IMR-90 (cell line): ENCODE data around the gene LIPE. TPM values are rescaled to one million over a fixed set of nuclear protein-coding genes. Genes with fewer than 3 reads are reported as not detected.

Experiments used
- ATAC-seq: fragments of 200-7000 bp; cut with Tn5 transposase; 2 replicates; pipeline ENCODE4 v1.9.1; 2020; ENCODE audit warnings: low read depth, mild to moderate bottlenecking, moderate library complexity
- BruUV-seq: library from RNA; stranded (reverse); fragments of 400-500 nt; replicated peaks from 2 replicates; lab custom pipeline; 2021; lab: Mats Ljungman, UMichigan
- CTCF ChIA-PET: fragments of 300-600 bp; formaldehyde crosslinking; extraction: SDS; loops from one replicate; lab custom pipeline; 2021; ENCODE audit warnings: antibody characterized with exemption; lab: Yijun Ruan, JAX
- POLR2A ChIA-PET: fragments of 300-600 bp; sonication (Branson Sonifier 250); formaldehyde crosslinking; loops from one replicate; lab custom pipeline; 2022; ENCODE audit warnings: antibody characterized with exemption; ENCODE audit not compliant: unreplicated experiment; lab: Charles Lee
- DNase-seq: peaks from one replicate; pipeline ENCODE4 v3.0.0; 2013
- H2AFZ ChIP-seq: replicated peaks from 2 replicates; pipeline ENCODE3; 2013; ENCODE audit warnings: low read length, mild to moderate bottlenecking; ENCODE audit not compliant: poor library complexity
- H2AK5ac ChIP-seq: 2 replicates; pipeline ENCODE4 v1.6.1; 2013; ENCODE audit warnings: low read depth, low read length, inconsistent platforms
- H2AK9ac ChIP-seq: replicated peaks from 2 replicates; pipeline ENCODE3; 2013; ENCODE audit warnings: mild to moderate bottlenecking, low read depth, low read length, moderate library complexity; ENCODE audit not compliant: poor library complexity
- H2BK120ac ChIP-seq: 2 replicates; pipeline ENCODE4 v1.6.1; 2013; ENCODE audit warnings: low read depth, low read length, inconsistent platforms
- H2BK15ac ChIP-seq: 3 replicates; pipeline ENCODE4 v1.6.1; 2013; ENCODE audit warnings: low read depth, low read length, inconsistent platforms
- H2BK20ac ChIP-seq: 2 replicates; pipeline ENCODE4 v1.6.1; 2013; ENCODE audit warnings: low read depth, mild to moderate bottlenecking, inconsistent platforms, low read length, moderate library complexity
- H2BK5ac ChIP-seq: 2 replicates; pipeline ENCODE4 v1.6.1; 2013; ENCODE audit warnings: mild to moderate bottlenecking, low read depth, low read length, inconsistent platforms; ENCODE audit not compliant: poor library complexity, severe bottlenecking
- H3K14ac ChIP-seq: replicated peaks from 2 replicates; pipeline ENCODE4 v1.6.1; 2013; ENCODE audit warnings: low read depth, low read length, inconsistent platforms
- H3K18ac ChIP-seq: 2 replicates; pipeline ENCODE4 v1.6.1; 2013; ENCODE audit warnings: low read depth, low read length, control low read depth
- H3K23ac ChIP-seq: 2 replicates; pipeline ENCODE4 v1.6.1; 2013; ENCODE audit warnings: low read depth, low read length, inconsistent platforms
- H3K27ac ChIP-seq: 2 replicates; pipeline ENCODE4 v1.5.1; 2013; ENCODE audit warnings: mild to moderate bottlenecking, control low read depth, low read length; ENCODE audit not compliant: insufficient read depth
- H3K27me3 ChIP-seq: 2 replicates; pipeline ENCODE4 v1.6.1; 2013; ENCODE audit warnings: low read length; ENCODE audit not compliant: control insufficient read depth, insufficient read depth
- H3K36me3 ChIP-seq: 2 replicates; pipeline ENCODE4 v1.6.1; 2013; ENCODE audit warnings: low read length, mixed read lengths; ENCODE audit not compliant: control insufficient read depth, insufficient read depth
- H3K4ac ChIP-seq: 2 replicates; pipeline ENCODE4 v1.6.1; 2013; ENCODE audit warnings: low read depth, low read length, inconsistent platforms
- H3K4me1 ChIP-seq: 2 replicates; pipeline ENCODE4 v1.6.1; 2013; ENCODE audit warnings: low read length, mixed read lengths; ENCODE audit not compliant: control insufficient read depth, insufficient read depth
- H3K4me2 ChIP-seq: 2 replicates; pipeline ENCODE4 v1.6.1; 2013; ENCODE audit warnings: low read depth, mild to moderate bottlenecking, control low read depth, low read length, moderate library complexity
- H3K4me3 ChIP-seq: 2 replicates; pipeline ENCODE4 v1.5.1; 2013; ENCODE audit warnings: low read depth, mild to moderate bottlenecking, control low read depth, low read length, moderate library complexity; ENCODE audit not compliant: insufficient read depth
- H3K56ac ChIP-seq: 2 replicates; pipeline ENCODE4 v1.6.1; 2013; ENCODE audit warnings: low read length, inconsistent platforms; ENCODE audit not compliant: insufficient read depth; ENCODE audit errors: extremely low read depth
- H3K79me1 ChIP-seq, 2 experiments: 2 replicates each; pipeline ENCODE4 v1.6.1; 2013; ENCODE audit warnings: low read length in 2 of 2, inconsistent platforms in 1 of 2, low read depth in 1 of 2
- H3K9ac ChIP-seq: 2 replicates; pipeline ENCODE4 v1.6.1; 2013; ENCODE audit warnings: low read depth, low read length, control low read depth
- H3K9me1 ChIP-seq: 2 replicates; pipeline ENCODE4 v1.6.1; 2013; ENCODE audit warnings: low read length, inconsistent platforms; ENCODE audit not compliant: insufficient read depth
- H3K9me3 ChIP-seq: 2 replicates; pipeline ENCODE4 v1.6.1; 2013; ENCODE audit warnings: low read length; ENCODE audit not compliant: control insufficient read depth, insufficient read depth
- H4K20me1 ChIP-seq: 2 replicates; pipeline ENCODE4 v1.6.1; 2013; ENCODE audit warnings: low read length, inconsistent platforms; ENCODE audit not compliant: insufficient read depth
- H4K5ac ChIP-seq: 2 replicates; pipeline ENCODE4 v1.6.1; 2013; ENCODE audit warnings: mild to moderate bottlenecking, low read depth, low read length, control low read depth
- H4K8ac ChIP-seq, 2 experiments: 2 replicates each; pipeline ENCODE4 v1.6.1; 2013; ENCODE audit warnings: low read depth in 2 of 2, low read length in 2 of 2, control low read depth in 1 of 2, inconsistent platforms in 1 of 2
- H4K91ac ChIP-seq: 2 replicates; pipeline ENCODE4 v1.6.1; 2013; ENCODE audit warnings: low read depth, low read length, inconsistent platforms; ENCODE audit not compliant: insufficient read depth
- CTCF ChIP-seq: conservative IDR thresholded peaks from 2 replicates; pipeline ENCODE4 v1.5.1; 2012; ENCODE audit warnings: mild to moderate bottlenecking, low read depth, low read length, improper control_type of control experiment
- MAZ ChIP-seq: IDR thresholded peaks from 2 replicates; pipeline ENCODE4 v1.6.1; 2012; ENCODE audit warnings: low read depth, mild to moderate bottlenecking, low read length, improper control_type of control experiment, moderate library complexity, borderline replicate concordance
- POLR2A ChIP-seq: IDR thresholded peaks from 2 replicates; pipeline ENCODE4 v1.6.1; 2012; ENCODE audit warnings: mild to moderate bottlenecking, low read depth, low read length
- WGBS, 2 experiments: methylation state at CpG; one replicate each; pipeline versions ENCODE4 v1.1.5 to v1.1.7; 2013; ENCODE audit warnings: missing lambda C conversion rate in 2 of 2; ENCODE audit not compliant: insufficient read length in 1 of 2; ENCODE audit errors: extremely low coverage in 2 of 2; 5-methylcytosine and 5-hydroxymethylcytosine counted together
- dilution Hi-C: fragments of 300-500 bp; cut with HindIII; formaldehyde crosslinking; loops from one replicate; pipeline ENCODE4 v1.14.3; 2018; ENCODE audit warnings: low sequenced_read_pairs; ENCODE audit not compliant: unreplicated experiment
- in situ Hi-C: fragments of 300-500 bp; cut with MboI; formaldehyde crosslinking; loops from 3 replicates; pipeline ENCODE4 v1.14.3; 2019; ENCODE audit warnings: low sequenced_read_pairs, inconsistent platforms, mixed read lengths
- intact Hi-C: fragments of 100-400 bp; cut with micrococcal nuclease; formaldehyde crosslinking; loops from 2 replicates; pipeline ENCODE4 v1.10.0; 2022
- polyA plus RNA-seq, 3 experiments: library from polyadenylated mRNA; depleted of rRNA; stranded (reverse); fragments of >200 nt; gene quantifications; 2 replicates each; pipeline ENCODE4 v1.2.3, GENCODE V29; 2012; ENCODE audit warnings: low replicate concordance in 1 of 3
- total RNA-seq: library from RNA; depleted of rRNA; stranded (reverse); fragments of >200 nt; gene quantifications from 2 replicates; pipeline ENCODE4 v1.2.3, GENCODE V29; 2012

Gene LIPE
- total and polyA plus RNA-seq, 2 of the 4 experiments (the other 2 are of a cell fraction): 1.1 to 5.4 TPM

DNA sequence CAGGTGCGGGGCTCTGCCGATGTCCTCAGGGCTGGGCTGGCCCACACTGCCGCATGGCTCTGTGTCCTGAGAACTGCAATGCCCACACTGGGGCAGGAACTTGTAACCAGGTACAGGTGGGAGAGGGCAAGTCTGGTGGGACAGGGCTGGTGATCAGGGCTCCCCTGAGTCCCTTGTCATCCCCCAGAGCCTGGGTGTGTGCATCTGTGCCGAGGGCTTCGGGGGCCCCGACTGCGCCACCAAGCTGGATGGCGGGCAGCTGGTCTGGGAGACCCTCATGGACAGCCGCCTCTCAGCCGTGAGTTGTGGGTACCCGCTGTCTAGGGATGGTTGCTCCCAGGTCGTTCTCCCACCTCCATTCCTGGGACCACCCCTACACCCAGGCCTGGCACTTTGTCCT lies 71.3 kb downstream of the LIPE start:
- ChIA-PET CTCF (interaction anchor here (1.0 kb wide), 1 partner anchor 13 kb away, joined by 3 read pairs; no protein-coding TSS in a partner anchor), POLR2A (no interaction called here)
- Histone ChIP-seq H3K4me1 (no peaks in the 10 kb centered on the region), H2AFZ (no peak overlapping the region), H3K9me3 (no peaks in the 10 kb centered on the region), H3K4ac (no peak overlapping the region), H3K27me3 (no peaks in the 10 kb centered on the region), H3K79me1 (no peaks in the 10 kb centered on the region), H3K9ac (no peak overlapping the region), H2BK15ac (no peak overlapping the region), H3K56ac (no peak overlapping the region), H3K27ac (no peak overlapping the region), H3K4me3 (no peak overlapping the region), H2AK5ac (no peak overlapping the region), H2AK9ac (no peak overlapping the region), H3K4me2 (no peak overlapping the region), H2BK120ac (no peak overlapping the region), H4K20me1 (no peaks in the 10 kb centered on the region), H2BK5ac (no peak overlapping the region), H4K91ac (no peak overlapping the region), H3K23ac (no peak overlapping the region), H3K18ac (no peak overlapping the region), H3K14ac (no peak overlapping the region), H3K36me3 (peaks cover 35% of the 10 kb centered on the region), H2BK20ac (no peak overlapping the region), H3K9me1 (0 out of 2 replicates have a peak, but pooled peaks cover 4% of the 10 kb centered on the region), H4K8ac (no peak overlapping the region), H4K5ac (no peak overlapping the region)
- BruUV-seq: TSS peak; percentile 75
- intact Hi-C loops (no loop called here), in situ Hi-C loops (no loop called here), dilution Hi-C loops (no loop called here)
- no peak for DNase-seq
- no peak for TF ChIP-seq MAZ
- TF ChIP-seq POLR2A: no peak
- TF ChIP-seq CTCF: no peak
- no peak for ATAC-seq
- 100% methylated on average over 5 of the region's 12 CpGs; no CpG with 5 or more reads in 1 of the 2 experiments for WGBS, 2 experiments
